Thoracic aorta (tissue), 2 donors: ENCODE data around the gene COL1A1. TPM values are rescaled to one million over a fixed set of nuclear protein-coding genes. Genes with fewer than 3 reads are reported as not detected.

Source experiments
- ATAC-seq: fragments of 150-250 bp; one replicate; pipeline ENCODE4 v1.8.0; 2017; ENCODE audit warnings: low read depth; ENCODE audit not compliant: insufficient number of reproducible peaks, low FRiP score
- DNase-seq: peaks from one replicate; pipeline ENCODE4 v3.0.0-alpha.2; 2020; ENCODE audit warnings: low spot score
- H3K27ac ChIP-seq, 2 donors: fragments of 200-600 bp; sonication (generic); 1 replicate in 1 of 2; 2 replicates in 1 of 2; pipeline ENCODE4 v1.5.1; 2016; ENCODE audit warnings: mild to moderate bottlenecking in 2 of 2, moderate library complexity in 2 of 2
- H3K27me3 ChIP-seq: fragments of 200-600 bp; sonication (generic); replicated peaks from 2 replicates; pipeline ENCODE4 v1.6.0; 2016; ENCODE audit warnings: mild to moderate bottlenecking; ENCODE audit not compliant: insufficient read depth
- H3K36me3 ChIP-seq: fragments of 200-600 bp; sonication (generic); one replicate; pipeline ENCODE4 v1.5.1; 2016
- H3K4me1 ChIP-seq, 2 donors: fragments of 200-600 bp; sonication (generic); 1 replicate in 1 of 2; 2 replicates in 1 of 2; pipeline versions ENCODE4 v1.5.1 to v1.6.0; 2016; ENCODE audit warnings: low read depth in 2 of 2, mild to moderate bottlenecking in 1 of 2; ENCODE audit not compliant: control insufficient read depth in 1 of 2
- H3K4me3 ChIP-seq: fragments of 200-600 bp; sonication (generic); 2 replicates; pipeline ENCODE4 v1.5.1; 2016; ENCODE audit warnings: mild to moderate bottlenecking
- H3K9me3 ChIP-seq: fragments of 200-600 bp; sonication (generic); 2 replicates; pipeline ENCODE4 v1.5.1; 2016
- total RNA-seq, 2 donors: library from RNA; depleted of rRNA; stranded (reverse); fragments of >200 nt; gene quantifications; one replicate each; pipeline versions ENCODE4 v1.1.0 to v1.2.3, GENCODE V29; 2016
- TF ChIP-seq, protein P1 (sequence below): fragments of 200-600 bp; sonication (generic); IDR thresholded peaks from one replicate; pipeline ENCODE4 v1.5.1; 2019; ENCODE audit warnings: antibody characterized with exemption

COL1A1 gene
- total RNA-seq, 2 donors from 2014 or later: 261 to 270 TPM

DNA sequence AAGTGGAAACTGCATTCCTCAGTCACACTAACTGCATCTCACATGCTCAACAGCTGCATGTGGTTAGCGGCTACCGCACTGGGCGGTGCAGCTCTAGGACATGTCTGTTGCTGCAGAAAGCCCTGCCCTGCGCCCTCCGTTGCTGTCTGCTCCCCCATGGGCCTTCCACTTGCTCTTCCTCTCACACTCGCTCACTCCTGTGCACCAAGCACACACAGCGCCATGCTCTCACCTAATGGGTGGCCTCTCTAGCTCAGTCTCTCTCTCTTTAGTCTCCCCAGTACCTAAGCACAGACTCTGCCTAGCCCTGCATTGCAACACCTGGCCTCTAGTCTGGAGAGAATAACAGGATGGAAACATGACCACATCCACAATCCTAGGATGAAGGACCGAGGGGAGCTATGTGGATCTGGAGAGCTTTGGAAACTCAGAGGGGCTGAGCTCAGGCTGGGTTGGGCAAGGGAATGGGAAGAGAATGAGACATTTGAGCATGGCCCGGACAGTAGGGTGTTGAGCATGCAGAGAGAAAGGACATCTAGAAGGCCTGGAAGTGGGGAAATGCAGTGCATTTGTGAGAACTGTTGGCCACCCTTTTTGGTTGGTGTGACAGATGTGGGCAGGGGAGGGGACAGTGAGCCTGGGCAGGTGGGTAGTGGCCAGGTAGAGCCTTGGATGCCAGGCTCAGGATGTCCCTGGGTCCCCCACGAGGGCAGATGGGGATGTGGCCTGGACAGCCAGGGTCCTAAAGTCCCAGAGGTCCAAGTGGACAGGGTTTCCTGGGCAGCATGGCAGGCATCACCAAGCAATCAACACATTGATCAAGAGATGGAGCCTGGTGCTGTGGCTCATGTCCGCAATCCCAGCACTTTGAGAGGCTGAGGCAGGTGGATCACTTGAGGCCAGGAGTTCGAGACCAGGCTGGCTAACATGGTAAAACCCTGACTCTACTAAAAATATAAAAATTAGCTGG lies 19.6 kb downstream of the COL1A1 start:
- DNase-seq (no peak), ATAC-seq (no peak)
- Histone ChIP-seq H3K9me3 (no peaks in the 10 kb centered on the region), H3K27ac (peak overlapping the region; percentile 86 to 88), H3K27me3 (no peaks in the 10 kb centered on the region), H3K4me1 (peaks cover 27 to 58% of the 10 kb centered on the region in 2 donors), H3K4me3 (no peak overlapping the region), H3K36me3 (peaks cover 11% of the 10 kb centered on the region)
- TF ChIP-seq, protein P1, sequence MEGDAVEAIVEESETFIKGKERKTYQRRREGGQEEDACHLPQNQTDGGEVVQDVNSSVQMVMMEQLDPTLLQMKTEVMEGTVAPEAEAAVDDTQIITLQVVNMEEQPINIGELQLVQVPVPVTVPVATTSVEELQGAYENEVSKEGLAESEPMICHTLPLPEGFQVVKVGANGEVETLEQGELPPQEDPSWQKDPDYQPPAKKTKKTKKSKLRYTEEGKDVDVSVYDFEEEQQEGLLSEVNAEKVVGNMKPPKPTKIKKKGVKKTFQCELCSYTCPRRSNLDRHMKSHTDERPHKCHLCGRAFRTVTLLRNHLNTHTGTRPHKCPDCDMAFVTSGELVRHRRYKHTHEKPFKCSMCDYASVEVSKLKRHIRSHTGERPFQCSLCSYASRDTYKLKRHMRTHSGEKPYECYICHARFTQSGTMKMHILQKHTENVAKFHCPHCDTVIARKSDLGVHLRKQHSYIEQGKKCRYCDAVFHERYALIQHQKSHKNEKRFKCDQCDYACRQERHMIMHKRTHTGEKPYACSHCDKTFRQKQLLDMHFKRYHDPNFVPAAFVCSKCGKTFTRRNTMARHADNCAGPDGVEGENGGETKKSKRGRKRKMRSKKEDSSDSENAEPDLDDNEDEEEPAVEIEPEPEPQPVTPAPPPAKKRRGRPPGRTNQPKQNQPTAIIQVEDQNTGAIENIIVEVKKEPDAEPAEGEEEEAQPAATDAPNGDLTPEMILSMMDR: no peak

DNA sequence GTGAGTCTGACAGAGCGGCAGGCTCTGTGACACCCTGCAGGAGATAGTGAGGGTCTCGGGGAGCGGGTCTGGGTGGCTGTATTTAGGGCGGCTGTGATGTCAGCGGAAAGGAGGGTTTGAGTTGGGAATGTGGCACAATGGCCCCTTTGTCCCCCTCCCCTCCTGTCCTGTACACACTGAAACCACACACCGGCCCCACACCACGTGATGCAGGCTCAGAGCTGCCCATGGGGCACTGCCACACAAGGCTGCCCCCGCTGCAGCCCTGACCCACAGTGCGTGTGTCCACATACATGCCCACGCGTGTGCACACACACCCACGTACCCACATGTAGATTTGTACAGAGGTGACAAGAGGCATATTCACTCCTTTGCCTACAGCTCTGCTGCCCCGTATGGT lies 20.3 kb downstream of the COL1A1 start:
- no peak for DNase-seq
- TF ChIP-seq, protein P1: no peak
- peaks cover 28 to 58% of the 10 kb centered on the region in 2 donors for H3K4me1 ChIP-seq

DNA sequence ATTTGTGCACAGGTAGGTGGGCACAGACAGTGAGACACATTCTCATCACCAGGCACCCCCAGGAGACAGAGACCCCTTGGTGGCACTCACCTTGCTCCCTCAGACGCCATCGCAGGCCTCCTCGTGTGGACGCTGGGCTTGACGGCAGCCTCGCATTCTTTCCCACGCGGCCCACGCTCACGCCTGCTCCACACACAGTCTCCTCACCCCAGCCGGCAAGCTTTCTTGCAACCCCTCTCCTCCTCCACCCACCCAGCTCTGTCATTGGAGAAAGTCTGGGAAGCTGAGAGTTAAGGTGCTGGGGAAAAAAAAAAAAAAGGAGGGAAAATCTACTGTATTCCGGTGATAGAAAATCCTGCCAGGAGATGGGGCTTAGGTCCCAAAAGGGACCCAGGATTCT lies 20.8 kb downstream of the COL1A1 start:
- TF ChIP-seq, protein P1: no peak
- Histone ChIP-seq H3K27ac (peak overlapping the region; percentile 45 to 86), H3K4me1 (peaks cover 33 to 58% of the 10 kb centered on the region in 2 donors), H3K27me3 (no peaks in the 10 kb centered on the region), H3K9me3 (no peaks in the 10 kb centered on the region), H3K4me3 (no peak overlapping the region), H3K36me3 (no peaks in the 10 kb centered on the region)
- DNase-seq (no peak), ATAC-seq (no peak)

More for the DNA sequence above, 20.3 kb downstream of the COL1A1 start:
- Histone ChIP-seq H3K27ac (peak overlapping the region; percentile 86 to 88), H3K4me3 (no peak overlapping the region), H3K36me3 (peaks cover 3% of the 10 kb centered on the region), H3K9me3 (no peaks in the 10 kb centered on the region), H3K27me3 (no peaks in the 10 kb centered on the region)
- ATAC-seq: no peak

DNA sequence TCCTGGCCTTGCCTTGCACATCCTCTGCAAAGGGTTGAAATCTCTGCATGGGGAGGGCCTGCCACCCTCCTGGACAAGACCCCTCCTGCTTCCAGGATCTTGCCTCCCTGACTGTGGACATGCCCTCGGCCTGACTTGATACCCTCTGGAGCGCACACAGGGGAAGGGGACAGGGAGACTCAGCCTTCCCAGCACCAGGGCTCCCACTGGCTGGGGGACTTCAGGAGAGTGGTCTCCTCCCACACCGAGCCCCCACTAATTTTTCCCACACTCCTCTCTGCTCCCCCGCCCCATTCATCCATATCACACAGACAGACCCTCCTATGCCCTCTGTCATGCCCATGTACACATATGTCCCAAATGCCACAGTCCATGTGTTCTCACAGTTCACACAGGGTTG lies 21.3 kb downstream of the COL1A1 start:
- H3K27ac ChIP-seq: peak overlapping the region; percentile 98 to 99
- no peak overlapping the region for H3K4me3 ChIP-seq
- no peaks in the 10 kb centered on the region for H3K36me3 ChIP-seq
- DNase-seq (no peak), ATAC-seq (no peak)
- H3K27me3 ChIP-seq: no peaks in the 10 kb centered on the region
- TF ChIP-seq, protein P1: no peak
- peaks cover 36 to 58% of the 10 kb centered on the region in 2 donors for H3K4me1 ChIP-seq
- H3K9me3 ChIP-seq: no peaks in the 10 kb centered on the region

DNA sequence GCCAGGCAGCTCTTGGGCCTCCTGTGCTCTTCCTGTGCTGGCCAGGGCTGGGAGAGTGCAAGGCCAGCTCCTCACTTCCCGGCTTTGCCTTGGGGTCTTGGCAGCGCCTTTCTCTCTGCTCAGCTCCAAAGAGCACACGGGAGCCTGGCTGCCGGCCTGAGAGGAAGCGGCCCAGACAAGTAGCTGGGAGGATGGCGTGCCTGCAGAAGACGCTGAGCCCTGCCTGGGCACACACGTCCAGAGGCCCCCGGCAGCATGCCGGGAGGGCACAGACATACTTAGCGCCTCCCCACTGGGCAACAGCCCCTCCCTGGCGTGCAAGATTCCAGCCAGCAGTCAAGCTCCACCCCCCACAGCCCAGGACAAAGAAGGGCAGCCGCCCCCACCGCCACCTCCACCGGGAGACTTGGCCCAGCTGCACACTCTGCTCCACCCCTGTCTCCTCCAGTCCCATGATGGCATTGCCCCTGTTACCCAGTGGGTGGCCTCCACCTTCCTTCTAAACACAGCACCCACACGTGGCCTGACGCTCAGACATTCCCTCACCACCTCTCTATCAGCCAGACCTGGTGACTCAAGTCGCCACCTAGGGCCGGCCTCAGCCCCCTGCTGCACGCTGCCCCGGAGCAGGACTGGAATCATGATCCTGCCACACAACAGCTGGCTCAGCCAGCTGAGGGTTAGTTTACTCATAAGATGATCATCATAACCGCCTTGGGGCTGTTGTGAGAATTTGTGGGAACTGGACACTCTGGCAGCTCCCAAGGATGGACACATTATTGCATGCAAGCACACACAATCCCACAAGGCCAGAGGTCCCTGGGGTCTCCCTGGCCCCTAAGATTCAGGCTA lies 23.2 kb downstream of the COL1A1 start:
- Histone ChIP-seq H3K9me3 (no peaks in the 10 kb centered on the region), H3K36me3 (no peaks in the 10 kb centered on the region), H3K27me3 (no peaks in the 10 kb centered on the region), H3K27ac (peak overlapping the region; percentile 98 to 99), H3K4me3 (peak overlapping the region; percentile 8), H3K4me1 (peaks cover 30 to 60% of the 10 kb centered on the region in 2 donors)
- peak; percentile 96 for DNase-seq
- peak; percentile 69 for ATAC-seq
- TF ChIP-seq, protein P1: peak; percentile 41
